HG02623 (cell line): ENCODE data around the gene GSG1L2.

ENCODE experiments used
- ATAC-seq: cut with Tn5 transposase; IDR thresholded peaks from one replicate; pipeline ENCODE4 v1.9.1; 2021; ENCODE audit warnings: moderate library complexity; ENCODE audit not compliant: unreplicated experiment

GSG1L2 gene

GRCh38 chr17:9821921-9822320 lies at the start of gene GSG1L2:
GSG1L2 (minus strand) TSS chr17:9822079; CDS start chr17:9822071, 8 bp downstream.
- ATAC-seq: no peak

- no peak for ATAC-seq
Measured at GRCh38 chr17:9868552-9868951, 46.7 kb upstream of the GSG1L2 start.

- ATAC-seq: no peak
Measured at GRCh38 chr17:9865586-9865985, 43.7 kb upstream of the GSG1L2 start.

GRCh38 chr17:9862949-9863348 lies 41.1 kb upstream of the GSG1L2 start:
- no peak for ATAC-seq

- ATAC-seq: no peak
Measured at GRCh38 chr17:9862220-9862619, 40.3 kb upstream of the GSG1L2 start.

- no peak for ATAC-seq
Measured at GRCh38 chr17:9860851-9861250, 39.0 kb upstream of the GSG1L2 start.

- ATAC-seq: no peak
Measured at GRCh38 chr17:9859781-9860180, 37.9 kb upstream of the GSG1L2 start.

- no peak for ATAC-seq
Measured at GRCh38 chr17:9855036-9855435, 33.2 kb upstream of the GSG1L2 start.

GRCh38 chr17:9854255-9854654 lies 32.4 kb upstream of the GSG1L2 start:
- ATAC-seq: no peak

- no peak for ATAC-seq
Measured at GRCh38 chr17:9850151-9850550, 28.3 kb upstream of the GSG1L2 start.

GRCh38 chr17:9845306-9845705 lies 23.4 kb upstream of the GSG1L2 start:
- no peak for ATAC-seq

GRCh38 chr17:9844153-9844552 lies 22.3 kb upstream of the GSG1L2 start:
- ATAC-seq: no peak

GRCh38 chr17:9843152-9844010 lies 21.5 kb upstream of the GSG1L2 start:
- no peak for ATAC-seq

GRCh38 chr17:9842057-9842758 lies 20.3 kb upstream of the GSG1L2 start:
- no peak for ATAC-seq

- no peak for ATAC-seq
Measured at GRCh38 chr17:9839433-9839832, 17.6 kb upstream of the GSG1L2 start.

GRCh38 chr17:9837551-9838471 lies 15.9 kb upstream of the GSG1L2 start:
- no peak for ATAC-seq

- ATAC-seq: no peak
Measured at GRCh38 chr17:9833922-9834321, 12.0 kb upstream of the GSG1L2 start.

- ATAC-seq: no peak
Measured at GRCh38 chr17:9830711-9831110, 8.8 kb upstream of the GSG1L2 start.

- ATAC-seq: no peak
Measured at GRCh38 chr17:9829343-9829742, 7.5 kb upstream of the GSG1L2 start.

GRCh38 chr17:9828296-9829295 lies 6.7 kb upstream of the GSG1L2 start:
- no peak for ATAC-seq
